Activated CD8-positive, alpha-beta memory T cell treated with anti-CD3 and anti-CD28 coated beads, Interleukin-2, amount 50 U/mL, for 24 hours (primary cell): ENCODE results near the gene ST6GALNAC6.
"Not testable (repeated sequence)": the region's sequence is repeated elsewhere in the genome, so short reads cannot be mapped to it uniquely, and the experiment has no call there.

Experiments used
- DNase-seq: peaks from one replicate; pipeline ENCODE4 v3.0.0-alpha.2; 2020; ENCODE audit errors: extremely low read depth

ST6GALNAC6 gene

GRCh38 chr9:127893392-127893791 lies 6.0 kb downstream of the ST6GALNAC6 start:
- no peak for DNase-seq

- no peak for DNase-seq
Measured at GRCh38 chr9:127892831-127893230, 6.6 kb downstream of the ST6GALNAC6 start.

DNA sequence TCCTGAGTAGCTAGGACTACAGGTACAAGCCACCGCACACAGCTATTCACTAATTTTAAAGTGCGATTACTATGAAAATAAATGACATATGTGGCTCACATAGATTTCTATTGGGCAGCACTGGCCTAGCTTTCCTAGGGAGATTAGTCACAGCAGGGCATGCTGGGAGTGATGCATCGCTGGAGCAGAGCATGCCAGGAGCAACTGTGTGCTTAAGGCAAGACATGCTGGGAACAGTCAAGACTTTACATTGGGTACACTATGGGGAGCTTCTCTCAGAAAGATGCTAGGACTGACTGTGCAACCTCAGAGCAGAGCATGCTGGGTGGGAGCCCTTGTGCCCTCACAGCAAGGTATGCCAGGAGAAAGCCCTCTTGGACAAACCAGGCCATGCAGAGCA lies 9.3 kb downstream of the ST6GALNAC6 start:
- DNase-seq, result no peak

GRCh38 chr9:127887792-127888191 lies 11.6 kb downstream of the ST6GALNAC6 start:
- DNase-seq, result no peak

DNA sequence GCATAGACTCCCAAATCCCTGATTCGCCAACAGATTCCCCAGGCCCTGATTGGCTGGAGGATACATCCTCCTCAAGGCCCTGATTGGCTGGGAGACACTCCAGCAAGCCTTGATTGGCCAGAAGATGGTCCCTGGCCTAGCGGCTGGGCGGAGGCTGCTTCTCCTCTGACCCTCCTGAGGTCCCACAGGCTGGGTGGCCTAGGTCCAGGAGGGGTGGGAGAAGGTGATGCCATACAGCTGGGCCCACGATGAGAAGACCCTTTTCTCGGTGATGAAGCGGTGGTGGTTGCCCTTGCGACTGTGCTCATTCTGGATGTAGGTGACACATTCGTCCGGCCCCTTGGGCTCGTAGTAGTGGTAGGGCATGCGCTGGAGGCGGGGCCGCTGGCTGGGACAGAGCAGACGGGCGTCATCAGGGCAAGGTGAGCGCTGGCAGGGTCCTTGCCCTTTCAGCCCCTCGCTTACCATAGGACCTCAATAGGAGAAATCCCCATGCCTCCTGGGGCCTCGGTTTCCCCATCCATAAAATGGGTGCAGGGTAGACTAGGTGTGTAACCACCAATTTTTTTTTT lies 12.9 kb downstream of the ST6GALNAC6 start:
- no peak for DNase-seq

GRCh38 chr9:127885508-127886281 lies 13.7 kb downstream of the ST6GALNAC6 start:
- DNase-seq, result no peak

- DNase-seq, result no peak
Measured at GRCh38 chr9:127884976-127885490, 14.4 kb downstream of the ST6GALNAC6 start.

GRCh38 chr9:127884427-127884911 lies 14.9 kb downstream of the ST6GALNAC6 start:
- DNase-seq, result no peak

DNA sequence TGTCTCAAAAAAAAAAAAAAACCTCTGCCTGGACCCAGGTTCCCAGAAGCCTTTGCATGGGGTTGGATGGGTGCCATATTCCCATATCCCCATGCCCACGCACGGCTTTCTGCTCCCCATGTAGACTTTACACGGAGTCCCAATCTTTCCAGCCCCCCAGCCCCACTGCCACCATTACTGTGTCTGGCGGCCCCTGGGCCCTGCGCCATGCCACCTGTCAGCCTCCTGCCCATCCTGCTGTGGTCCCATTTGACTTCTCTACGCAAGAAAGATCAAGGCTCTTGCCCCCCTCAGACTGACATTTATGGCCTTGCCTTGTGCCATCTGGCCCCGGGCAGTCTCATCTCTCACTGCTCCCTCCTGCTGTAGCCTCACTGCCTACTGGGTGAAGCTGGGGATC lies 15.4 kb downstream of the ST6GALNAC6 start:
- no peak for DNase-seq

DNA sequence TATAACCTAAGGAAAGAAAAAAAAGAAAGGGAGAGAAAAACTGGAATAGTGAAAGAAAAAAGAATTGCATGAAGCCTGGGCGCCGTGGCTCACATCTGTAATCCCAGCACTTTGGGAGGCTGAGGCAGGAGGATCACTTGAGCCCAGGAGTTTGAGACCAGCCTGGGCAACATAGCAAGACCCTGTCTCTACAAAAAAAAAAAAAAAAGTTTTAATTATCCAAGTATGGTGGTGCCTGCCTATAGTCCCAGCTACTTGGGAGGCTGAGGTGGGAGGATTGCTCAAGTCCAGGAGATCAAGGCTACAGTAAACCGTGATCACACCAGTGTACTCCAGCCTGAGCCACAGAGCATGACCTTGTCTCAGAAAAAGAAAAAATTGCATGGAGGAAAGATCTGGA lies 17.7 kb downstream of the ST6GALNAC6 start:
- DNase-seq, result not testable (repeated sequence)

DNA sequence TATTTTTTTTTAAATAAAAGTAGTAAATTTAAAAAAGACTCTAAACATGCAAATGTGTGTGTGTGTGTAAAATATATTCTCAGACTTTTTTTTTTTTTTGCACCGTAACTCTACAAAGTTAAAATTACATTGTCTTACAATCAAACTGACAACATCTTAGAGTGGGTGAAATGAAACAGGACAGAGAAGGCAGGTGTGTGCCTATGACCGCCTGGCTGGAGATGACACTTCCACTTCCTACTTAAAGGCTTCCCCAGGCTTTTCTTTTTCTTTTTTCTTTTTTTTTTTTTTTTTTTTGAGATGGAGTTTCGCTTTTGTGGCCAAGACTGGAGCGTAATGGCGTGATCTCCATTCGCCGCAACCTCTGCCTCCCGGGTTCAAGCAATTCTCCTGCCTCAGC lies 19.3 kb downstream of the ST6GALNAC6 start:
- no peak for DNase-seq

- no peak for DNase-seq
Measured at GRCh38 chr9:127878652-127879390, 20.6 kb downstream of the ST6GALNAC6 start.

GRCh38 chr9:127878001-127878651 lies 21.3 kb downstream of the ST6GALNAC6 start:
- no peak for DNase-seq

DNA sequence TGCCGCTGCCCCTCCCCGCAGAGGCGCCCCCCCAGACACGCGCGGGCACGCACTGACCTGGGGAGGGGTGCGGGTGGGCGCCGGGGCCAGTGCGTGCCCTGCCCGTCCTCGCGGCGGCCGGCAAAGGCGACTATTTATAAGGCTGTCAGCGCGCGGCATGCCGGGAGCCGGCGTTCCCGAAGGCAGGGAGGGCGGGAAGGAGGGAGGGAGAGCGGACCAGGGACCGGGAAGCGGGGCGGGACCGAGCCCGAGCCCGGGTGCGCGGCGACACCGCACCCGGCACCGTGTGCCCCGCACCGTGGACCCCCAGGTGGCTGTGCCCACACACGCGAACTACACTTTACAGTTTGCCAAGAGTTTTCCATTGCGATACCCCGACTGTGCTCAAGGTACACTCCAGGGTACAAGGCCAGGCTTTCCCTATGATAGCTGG lies 21.8 kb downstream of the ST6GALNAC6 start, which contains the start of gene AK1:
TSS of gene AK1 (minus strand) at position 110 of the 433 bp plus-strand sequence. CDS start 3,058 bp downstream, outside the sequence.
- DNase-seq, result no peak

GRCh38 chr9:127876764-127877562 lies 22.4 kb downstream of the ST6GALNAC6 start:
- no peak for DNase-seq

DNA sequence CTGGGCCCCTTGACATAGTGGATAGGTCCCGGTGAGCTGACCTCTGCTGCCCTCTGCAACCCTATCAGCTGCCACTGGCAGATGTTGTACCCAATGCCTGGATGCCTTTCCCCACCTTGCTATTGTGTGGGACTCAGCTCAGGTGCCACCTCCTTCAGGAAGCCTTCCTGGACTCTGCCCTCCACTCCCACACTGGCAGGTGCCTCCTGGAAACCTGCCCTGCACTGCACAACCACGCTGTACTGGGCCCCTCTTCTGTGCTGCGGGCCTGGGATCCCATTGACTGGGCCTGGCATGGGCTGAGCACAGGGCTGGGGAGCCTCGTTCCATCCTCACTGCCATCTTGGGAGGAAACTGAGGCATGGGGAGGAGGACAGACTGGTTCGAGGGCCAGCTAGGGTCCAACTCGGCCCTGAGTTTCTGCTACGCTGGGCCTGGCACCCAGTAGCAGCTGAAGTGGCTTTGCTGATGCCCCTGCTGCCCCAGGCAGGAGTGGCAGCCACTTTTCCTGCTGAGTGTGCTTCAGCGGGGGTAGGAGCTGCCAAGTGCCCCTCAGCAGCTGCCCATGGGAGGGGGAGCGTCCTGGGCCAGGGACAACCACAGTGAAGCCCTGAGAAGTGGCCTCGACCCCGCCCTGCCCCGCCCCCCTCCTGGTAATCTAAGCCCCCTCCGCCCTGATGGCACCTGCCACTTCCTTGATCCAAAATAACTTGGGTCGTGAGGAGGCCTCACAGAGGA lies 23.2 kb downstream of the ST6GALNAC6 start:
- DNase-seq, result no peak

DNA sequence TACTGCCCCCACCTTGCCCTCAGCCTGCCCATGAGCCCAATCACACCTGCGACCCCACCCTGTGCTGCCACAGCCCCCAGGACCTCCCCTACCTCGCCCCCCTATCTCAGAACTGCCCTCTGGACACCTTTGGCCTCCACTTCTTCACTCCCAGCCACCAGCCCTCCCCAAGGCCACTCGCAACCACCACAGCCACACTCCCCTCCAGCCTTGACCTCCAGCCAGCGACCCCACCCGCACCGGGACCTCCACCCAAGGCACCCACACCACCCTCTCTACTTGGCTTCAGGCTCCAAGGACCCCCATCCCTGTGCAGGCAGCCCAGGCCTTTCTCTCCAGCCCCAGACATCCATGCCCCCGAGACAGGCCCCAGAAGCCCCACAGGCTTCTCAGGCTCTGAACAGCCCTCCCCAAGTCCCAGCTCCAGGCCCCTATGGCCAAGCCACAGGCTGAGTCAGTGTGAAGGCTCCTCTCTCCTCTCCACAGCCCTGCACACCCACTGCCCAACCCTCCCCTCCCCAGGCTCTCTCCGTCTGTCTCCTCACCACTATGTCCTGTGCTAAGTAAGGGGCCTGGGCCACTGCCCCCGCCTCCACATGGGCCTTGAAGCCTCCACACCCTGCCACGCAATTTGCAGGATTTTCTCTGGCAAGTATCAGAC lies 24.0 kb downstream of the ST6GALNAC6 start:
- DNase-seq, result no peak

DNA sequence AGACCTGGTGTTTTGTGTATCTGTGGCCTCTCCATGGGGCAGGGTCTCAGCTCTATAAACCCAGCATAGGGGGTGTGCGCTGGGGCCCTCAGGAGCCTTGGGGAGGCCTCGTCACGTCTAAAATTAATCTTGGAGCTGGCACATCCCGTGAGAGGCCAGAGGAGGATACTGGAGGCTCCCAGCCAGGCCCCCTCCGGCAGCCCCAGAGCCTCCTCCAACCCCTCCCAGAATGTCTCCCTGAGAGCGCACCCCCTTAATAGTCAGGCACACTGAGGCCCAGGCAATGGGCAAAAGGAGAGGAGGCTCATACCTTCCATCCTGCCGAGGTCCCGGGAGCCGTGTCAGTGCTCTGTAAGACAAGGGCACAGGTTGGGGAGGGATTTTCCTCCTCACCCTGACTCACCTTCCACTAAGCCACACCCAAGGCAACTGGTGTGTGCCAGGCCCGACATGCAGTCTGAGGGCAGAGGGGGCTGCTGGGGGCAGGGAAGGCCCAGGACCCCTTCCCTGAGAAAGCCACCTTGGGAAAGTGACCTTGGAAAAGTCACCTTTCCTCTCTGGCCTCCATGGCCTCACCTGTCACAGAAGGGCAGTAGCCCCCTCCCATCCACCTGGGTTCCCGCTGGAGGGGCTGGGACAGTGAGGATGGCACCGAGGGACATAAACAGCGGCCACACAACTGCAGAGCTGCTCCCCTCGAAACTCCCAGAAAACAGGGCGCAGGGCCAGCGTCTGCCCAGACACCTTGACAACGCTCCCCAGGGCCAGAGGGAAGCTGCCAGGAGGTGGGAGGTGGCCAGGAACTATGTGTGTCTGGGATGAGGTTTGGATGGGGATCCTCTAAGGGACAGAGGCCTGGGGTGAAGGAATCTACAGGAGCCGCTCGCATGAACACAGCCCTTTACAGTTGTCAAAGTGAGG lies 24.8 kb downstream of the ST6GALNAC6 start:
- DNase-seq, result no peak

DNA sequence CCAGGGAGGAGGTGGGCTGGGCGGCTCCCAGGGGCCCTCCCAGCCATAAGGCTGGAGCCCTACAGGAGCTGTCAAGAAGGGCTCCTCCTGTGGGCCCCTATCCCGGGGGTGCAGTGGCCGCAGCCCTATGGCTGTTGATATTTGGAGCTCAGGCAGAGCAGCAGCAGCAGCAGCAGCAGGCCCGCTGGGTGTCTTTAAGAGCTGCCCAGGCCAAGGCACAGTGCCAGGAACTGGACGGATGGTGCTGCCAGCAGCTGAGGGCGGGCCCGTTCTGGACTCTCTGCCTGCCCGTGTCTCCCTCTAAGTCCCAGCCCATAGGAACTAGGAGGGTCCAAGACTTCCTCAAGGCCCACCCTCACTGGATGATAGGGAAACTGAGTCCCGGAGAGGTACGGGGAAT lies 25.5 kb downstream of the ST6GALNAC6 start:
- DNase-seq, result no peak
